Skeletal muscle cell (primary cell): ENCODE measurements around the gene PIK3CB.

Source experiments
- DNase-seq: peaks from one replicate; pipeline ENCODE4 v3.0.0-alpha.2; 2010; ENCODE audit warnings: low read depth
- H3K4me3 ChIP-seq: 2 replicates; pipeline ENCODE4 v1.5.1; 2011; ENCODE audit warnings: low read depth, mild to moderate bottlenecking, control low read depth, low read length, moderate library complexity

Gene PIK3CB

DNA sequence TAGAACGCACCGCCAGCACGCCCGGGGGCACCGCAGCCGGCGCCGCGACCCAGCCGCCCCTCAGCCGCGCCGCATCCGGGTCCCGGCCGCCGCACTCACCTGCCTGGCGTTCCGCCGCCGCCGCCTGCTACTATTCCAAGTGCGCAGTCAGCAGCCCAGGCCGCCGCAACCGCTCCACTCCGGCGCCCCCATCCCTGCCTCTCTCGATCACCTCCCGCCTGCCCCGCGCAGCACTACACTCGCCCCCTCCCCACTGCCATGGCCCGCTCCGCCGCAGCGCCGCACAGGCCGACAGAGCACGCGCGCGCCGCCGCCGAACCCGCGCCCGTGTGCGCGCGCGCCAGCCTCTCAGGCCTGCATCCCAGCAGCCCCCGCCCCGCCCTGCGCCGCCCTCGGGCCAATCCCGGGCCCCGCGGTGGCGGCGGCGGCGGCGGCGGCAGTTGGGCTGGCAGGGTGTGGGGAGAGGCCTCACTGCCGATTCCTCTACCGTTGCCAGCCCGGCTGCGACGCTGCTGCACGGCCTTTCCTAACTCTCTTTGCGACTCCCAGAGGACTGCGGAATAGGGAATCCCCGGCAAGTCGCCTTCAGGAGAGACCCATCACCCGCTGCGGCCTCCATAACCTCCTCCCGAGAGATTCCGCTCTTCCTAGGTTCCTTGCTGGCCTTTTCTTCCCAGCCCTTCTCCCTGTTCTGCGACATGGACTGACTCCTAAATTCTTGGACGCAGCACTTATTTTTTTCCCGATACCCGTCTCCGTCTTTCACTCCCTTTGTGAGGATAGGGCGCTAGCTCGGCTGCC, at the start of gene PIK3CB:
Gene PIK3CB (minus strand): TSS at position 333 of the 801 bp plus-strand sequence. CDS start 75,585 bp downstream, outside the sequence.
- no peak for DNase-seq
- peak within 1 kb of the TSS; percentile 82 for H3K4me3 ChIP-seq

- DNase-seq: no peak
- H3K4me3 ChIP-seq: no peak overlapping the region
Observed at GRCh38 chr3:138881233-138881632, 46.5 kb upstream of the PIK3CB start.

DNA sequence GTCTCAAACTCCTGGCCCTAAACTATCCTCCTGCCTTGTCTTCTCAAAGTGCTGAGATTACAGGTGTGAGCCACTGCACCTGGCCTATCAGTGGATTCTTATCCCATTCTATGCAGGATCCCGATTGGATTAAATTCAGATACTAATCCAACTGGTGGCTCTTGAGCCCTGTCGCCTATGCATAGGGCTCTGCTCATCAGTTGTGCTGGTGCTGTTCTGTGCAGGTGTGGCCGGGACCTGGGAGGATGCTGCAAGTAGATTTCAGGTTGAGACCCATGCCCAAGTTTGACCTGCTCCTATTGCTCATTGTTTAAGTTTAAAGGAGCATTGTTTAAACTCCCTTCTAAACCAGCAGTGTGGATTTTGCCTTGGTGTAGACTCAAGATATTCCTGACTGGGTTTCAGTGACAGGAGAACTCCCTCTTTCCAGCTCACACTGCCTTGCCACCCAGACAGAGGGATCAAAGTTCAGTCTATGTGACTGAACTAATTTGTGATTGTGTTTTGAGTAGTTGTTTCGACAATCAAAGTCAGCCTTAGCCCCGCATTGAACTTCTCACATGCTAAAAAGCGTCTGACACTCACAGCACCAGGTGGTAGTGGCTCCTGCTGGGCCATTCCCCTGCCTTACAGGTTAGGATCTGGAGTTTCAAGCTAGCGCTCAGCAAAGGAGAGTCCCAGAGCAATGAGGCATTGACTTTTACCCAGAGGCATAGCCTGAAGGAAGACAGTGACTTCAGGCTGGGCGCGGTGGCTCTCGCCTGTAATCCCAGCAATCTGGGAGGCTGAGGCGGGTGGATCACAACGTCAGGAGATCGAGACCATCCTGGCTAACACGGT, 45.0 kb upstream of the PIK3CB start:
- no peak for DNase-seq

GRCh38 chr3:138877226-138877625, 42.5 kb upstream of the PIK3CB start:
- DNase-seq: no peak

More for the DNA sequence above, 45.0 kb upstream of the PIK3CB start:
- no peak overlapping the region for H3K4me3 ChIP-seq

DNA sequence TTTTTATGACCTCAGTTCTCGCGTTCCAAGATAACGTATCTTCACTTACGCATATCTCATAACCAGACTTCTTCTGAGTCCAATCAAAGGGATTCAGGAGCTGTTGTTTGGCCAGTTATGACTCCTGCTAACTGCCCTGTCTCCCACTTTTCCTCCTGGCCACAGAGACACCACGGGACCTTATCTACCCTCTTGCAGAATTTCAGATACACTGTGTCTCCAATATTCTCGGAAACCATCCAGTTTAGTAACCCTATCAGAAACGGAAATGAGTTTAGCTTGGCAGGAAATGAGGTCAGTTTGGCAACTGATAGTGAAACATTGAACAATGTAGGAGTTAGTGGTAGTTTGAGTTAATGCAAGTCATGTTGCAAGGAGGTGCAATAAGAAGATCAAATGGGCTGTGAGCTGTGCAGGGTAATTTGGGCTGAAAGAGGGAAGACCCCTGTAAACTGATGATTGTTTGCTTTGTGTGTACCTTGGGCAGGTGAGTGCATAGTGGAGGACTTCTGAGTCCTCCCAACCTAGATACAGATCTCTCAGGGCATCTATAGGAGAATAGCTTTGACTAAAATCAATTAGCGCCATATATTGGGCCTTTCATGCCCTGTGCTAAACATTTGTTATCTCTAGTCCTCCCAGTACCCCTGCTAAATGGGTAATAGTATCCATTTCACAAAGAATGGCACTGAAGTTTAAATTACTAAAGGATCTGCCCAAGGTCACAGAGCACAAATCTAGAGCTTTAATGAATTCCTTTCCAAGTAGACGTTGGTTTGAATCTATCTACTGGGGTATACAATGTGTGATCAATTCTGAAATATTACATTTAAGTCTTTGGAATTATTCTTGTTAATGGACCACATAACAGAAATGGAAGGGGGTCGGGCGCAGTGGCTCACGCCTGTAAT, 41.3 kb upstream of the PIK3CB start:
- DNase-seq: no peak
- H3K4me3 ChIP-seq: no peak overlapping the region

More at GRCh38 chr3:138877226-138877625, 42.5 kb upstream of the PIK3CB start:
- H3K4me3 ChIP-seq: no peak overlapping the region

DNA sequence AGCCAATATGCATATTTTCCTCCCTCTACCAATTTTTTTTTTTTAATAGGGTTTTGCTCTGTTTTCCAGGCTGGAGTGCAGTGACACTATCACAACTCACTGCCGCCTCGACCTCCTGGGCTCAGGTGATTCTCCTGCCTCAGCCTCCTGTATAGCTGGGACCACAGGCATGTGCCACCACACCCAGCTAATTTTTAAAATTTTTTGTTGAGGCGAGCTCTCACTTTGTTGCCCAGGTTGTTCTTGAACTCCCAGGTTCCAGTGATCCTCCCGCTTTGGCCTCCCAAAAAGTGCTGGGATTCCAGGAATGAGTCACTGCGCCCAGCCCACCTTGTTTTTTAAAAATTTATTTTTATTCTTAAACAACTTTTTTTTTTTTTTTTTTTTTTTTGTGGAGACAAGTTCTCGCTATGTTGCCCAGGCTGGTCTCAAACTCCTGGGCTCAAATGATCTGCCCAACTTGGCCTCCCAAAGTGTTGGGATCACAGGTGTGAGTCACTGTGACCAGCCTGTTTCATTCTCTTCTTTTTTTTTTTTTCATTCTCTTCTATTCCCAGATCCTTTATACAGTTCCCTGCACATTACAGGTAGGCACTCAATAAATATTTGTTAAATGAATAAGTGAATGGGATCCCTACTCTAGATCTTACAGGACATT, 40.5 kb upstream of the PIK3CB start:
- DNase-seq: no peak
- no peak overlapping the region for H3K4me3 ChIP-seq

GRCh38 chr3:138873471-138874278, 38.9 kb upstream of the PIK3CB start:
- H3K4me3 ChIP-seq: no peak overlapping the region
- DNase-seq: no peak

- H3K4me3 ChIP-seq: no peak overlapping the region
- DNase-seq: no peak
Observed at GRCh38 chr3:138872632-138873031, 37.9 kb upstream of the PIK3CB start.

DNA sequence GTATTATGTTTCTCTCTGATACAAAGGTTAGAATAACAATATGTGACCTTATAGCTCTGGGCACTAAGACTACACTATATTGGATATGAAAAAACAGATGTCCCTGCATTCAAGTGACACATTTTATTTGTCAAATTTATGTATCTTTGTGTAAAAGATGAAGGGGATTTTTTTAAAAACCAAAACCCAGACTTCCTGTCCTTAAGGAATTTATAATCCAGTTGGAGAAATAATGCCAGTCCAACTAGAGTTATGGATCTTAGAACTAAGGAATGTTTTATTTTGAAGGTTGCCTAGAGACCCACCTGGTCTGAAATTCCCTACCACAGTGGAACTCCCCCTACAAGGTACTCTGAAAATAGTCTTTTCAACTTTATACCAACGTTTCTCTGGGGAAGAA, 33.3 kb upstream of the PIK3CB start:
- H3K4me3 ChIP-seq: no peak overlapping the region
- no peak for DNase-seq

- no peak for DNase-seq
Observed at GRCh38 chr3:138863776-138864113, 29.0 kb upstream of the PIK3CB start.

GRCh38 chr3:138862924-138863775, 28.4 kb upstream of the PIK3CB start:
- peak; percentile 45 for DNase-seq
- no peak overlapping the region for H3K4me3 ChIP-seq

More at GRCh38 chr3:138863776-138864113, 29.0 kb upstream of the PIK3CB start:
- no peak overlapping the region for H3K4me3 ChIP-seq

DNA sequence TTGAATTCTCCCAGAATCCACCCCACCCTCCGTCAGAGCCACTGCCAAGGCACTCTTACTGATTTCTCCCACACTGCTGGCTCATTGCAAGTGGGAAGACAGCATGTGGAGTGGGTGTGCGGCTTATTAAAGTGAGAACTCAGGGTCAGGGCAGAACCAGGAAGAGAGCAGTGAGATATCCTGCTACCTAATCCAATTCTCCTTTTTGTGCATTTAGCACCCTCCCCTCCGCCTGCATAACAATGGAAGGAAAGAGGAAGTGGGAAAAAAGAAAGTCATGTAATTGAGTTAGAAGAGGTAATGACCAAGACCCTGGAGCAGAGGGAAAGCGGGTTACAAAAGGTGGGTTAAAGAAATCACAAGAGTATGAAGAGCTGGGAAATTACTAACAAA, 27.8 kb upstream of the PIK3CB start:
- H3K4me3 ChIP-seq: no peak overlapping the region
- no peak for DNase-seq

GRCh38 chr3:138861798-138862197, 27.1 kb upstream of the PIK3CB start:
- peak; percentile 56 for DNase-seq

DNA sequence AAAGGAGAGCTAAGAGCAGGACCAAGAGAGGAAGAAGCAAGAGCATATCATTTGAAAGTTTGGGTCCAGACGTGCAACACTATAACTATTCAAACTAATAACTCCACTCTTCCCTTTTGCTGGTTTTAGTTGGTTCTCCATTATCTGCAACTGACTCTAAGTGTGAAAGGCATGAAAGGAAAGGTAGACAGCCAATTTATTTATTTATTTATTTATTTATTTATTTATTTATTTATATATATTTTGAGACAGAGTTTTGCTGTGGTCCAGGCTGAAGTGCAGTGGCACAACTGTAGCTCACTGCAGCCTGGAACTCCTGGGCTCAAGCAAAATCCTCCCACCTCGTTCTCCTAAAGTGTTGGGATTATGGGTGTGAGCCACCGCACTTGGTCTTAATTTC, 22.1 kb upstream of the PIK3CB start:
- DNase-seq: no peak
- no peak overlapping the region for H3K4me3 ChIP-seq

More at GRCh38 chr3:138861798-138862197, 27.1 kb upstream of the PIK3CB start:
- no peak overlapping the region for H3K4me3 ChIP-seq

GRCh38 chr3:138854940-138855339, 20.2 kb upstream of the PIK3CB start:
- no peak for DNase-seq
- H3K4me3 ChIP-seq: no peak overlapping the region

DNA sequence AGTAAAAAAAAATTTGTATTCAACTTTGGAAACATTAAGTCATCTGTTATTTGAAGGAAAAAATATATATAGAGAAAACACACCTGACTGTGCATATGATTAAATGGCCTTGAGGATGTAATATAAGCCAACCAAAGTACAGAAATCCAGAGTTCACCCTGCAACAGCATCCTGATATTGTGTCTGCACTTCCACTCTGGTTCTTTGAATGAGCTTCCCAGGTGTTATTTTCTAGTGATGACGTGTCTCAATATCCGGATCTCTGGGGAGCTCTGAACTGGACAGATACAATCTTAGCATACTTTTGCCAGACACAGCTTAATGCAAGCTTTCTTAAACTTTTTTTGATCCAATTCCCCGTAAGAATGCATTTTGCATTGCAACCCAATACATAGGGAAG, 19.5 kb upstream of the PIK3CB start:
- DNase-seq: no peak
- H3K4me3 ChIP-seq: no peak overlapping the region

DNA sequence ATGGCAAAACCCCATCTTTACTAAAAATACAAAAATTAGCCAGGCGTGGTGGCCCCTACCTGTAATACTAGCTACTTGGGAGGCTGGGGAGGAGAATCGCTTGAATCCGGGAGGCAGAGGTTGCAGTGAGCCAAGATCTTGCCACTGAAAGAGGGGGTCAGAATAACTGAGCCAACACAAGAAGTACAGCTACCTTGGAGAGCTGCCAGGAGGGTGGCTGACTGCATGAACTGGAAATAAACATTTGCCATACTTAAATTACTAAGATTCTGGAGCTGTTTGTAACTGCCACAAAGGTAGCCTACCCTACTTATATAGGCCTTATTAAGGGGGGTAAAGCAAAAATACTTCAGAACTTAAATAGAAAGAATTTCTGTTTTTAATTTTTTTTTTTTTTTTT, 15.4 kb upstream of the PIK3CB start:
- DNase-seq: no peak
- no peak overlapping the region for H3K4me3 ChIP-seq
